Activated CD8-positive, alpha-beta T cell treated with anti-CD3 and anti-CD28 coated beads for 36 hours (primary cell): Measurements from ENCODE around the gene ZNF670. TPM values are rescaled to one million over a fixed set of nuclear protein-coding genes. Genes with fewer than 3 reads are reported as not detected.
A peak's percentile ranks its signal among the peaks of the same experiment; 100 is the strongest.

ENCODE experiments used
- ATAC-seq: fragments of 200-7000 bp; cut with Tn5 transposase; one replicate; pipeline ENCODE4 v1.10.0; 2021; ENCODE audit warnings: mild to moderate bottlenecking, moderate library complexity
- CTCF ChIA-PET: fragments of 350-600 bp; sonication (Branson Sonifier 250); formaldehyde crosslinking; loops from one replicate; lab custom pipeline; 2021; ENCODE audit warnings: antibody characterized with exemption; lab: Charles Lee
- POLR2A ChIA-PET: fragments of 350-600 bp; sonication (Branson Sonifier 250); formaldehyde crosslinking; loops from one replicate; lab custom pipeline; 2021; ENCODE audit warnings: antibody characterized with exemption; lab: Charles Lee
- DNase-seq: peaks from one replicate; pipeline ENCODE4 v3.0.0-alpha.2; 2020
- H3K27ac Mint-ChIP-seq: one replicate; pipeline ENCODE4 v1.8.0; 2021; ENCODE audit warnings: mild to moderate bottlenecking, mixed read lengths
- H3K27me3 Mint-ChIP-seq: one replicate; pipeline ENCODE4 v1.8.0; 2021; ENCODE audit warnings: mixed read lengths
- H3K36me3 Mint-ChIP-seq: one replicate; pipeline ENCODE4 v1.8.0; 2021; ENCODE audit warnings: low read depth, mixed read lengths
- H3K4me1 Mint-ChIP-seq: one replicate; pipeline ENCODE4 v1.8.0; 2021; ENCODE audit warnings: low read depth, mixed read lengths
- H3K4me3 Mint-ChIP-seq: one replicate; pipeline ENCODE4 v1.8.0; 2021; ENCODE audit warnings: mild to moderate bottlenecking, moderate library complexity, mixed read lengths
- H3K9me3 Mint-ChIP-seq: one replicate; pipeline ENCODE4 v1.8.0; 2021; ENCODE audit warnings: mixed read lengths
- CTCF ChIP-seq: fragments of 200-600 bp; IDR thresholded peaks from one replicate; pipeline ENCODE4 v1.8.0; 2022; ENCODE audit warnings: antibody characterized with exemption, mild to moderate bottlenecking
- intact Hi-C: fragments of 100-400 bp; cut with micrococcal nuclease; formaldehyde crosslinking; loops from one replicate; pipeline ENCODE4 v1.10.0; 2022
- total RNA-seq, 2 experiments: library from RNA; stranded (reverse); gene quantifications; one replicate each; pipeline ENCODE4 v1.2.3, GENCODE V29; 2021

Gene ZNF670
- total RNA-seq, 2 experiments from 2014 or later: 3.3 to 4.0 TPM

- CTCF ChIA-PET: no interaction called here
- Mint-ChIP-seq H3K9me3 (peaks cover 5% of the 10 kb centered on the region), H3K4me3 (no peak overlapping the region), H3K27me3 (peaks cover 5% of the 10 kb centered on the region), H3K36me3 (no peaks in the 10 kb centered on the region), H3K4me1 (no peaks in the 10 kb centered on the region), H3K27ac (no peak overlapping the region)
- no peak for ATAC-seq
- POLR2A ChIA-PET: no interaction called here
- DNase-seq: no peak
- TF ChIP-seq CTCF: no peak
- intact Hi-C loops: no loop called here
These were observed 10.4 kb upstream of the ZNF670 start for GRCh38 chr1:247088967-247089366.

GRCh38 chr1:247087256-247087655, 8.6 kb upstream of the ZNF670 start:
- POLR2A ChIA-PET: no interaction called here

GRCh38 chr1:247085310-247085709, 6.7 kb upstream of the ZNF670 start:
- POLR2A ChIA-PET: no interaction called here
- no peak for TF ChIP-seq CTCF
- peaks cover 9% of the 10 kb centered on the region for H3K27me3 Mint-ChIP-seq

More at GRCh38 chr1:247087256-247087655, 8.6 kb upstream of the ZNF670 start:
- CTCF ChIA-PET: no interaction called here
- DNase-seq: no peak
- H3K9me3 Mint-ChIP-seq: peaks cover 4% of the 10 kb centered on the region
- TF ChIP-seq CTCF: no peak
- intact Hi-C loops: no loop called here
- H3K36me3 Mint-ChIP-seq: no peaks in the 10 kb centered on the region
- no peak overlapping the region for H3K4me3 Mint-ChIP-seq
- ATAC-seq: no peak
- H3K27ac Mint-ChIP-seq: no peak overlapping the region
- peaks cover 7% of the 10 kb centered on the region for H3K27me3 Mint-ChIP-seq
- H3K4me1 Mint-ChIP-seq: no peaks in the 10 kb centered on the region

GRCh38 chr1:247084771-247085170, 6.2 kb upstream of the ZNF670 start:
- CTCF ChIA-PET: no interaction called here
- DNase-seq (no peak), ATAC-seq (no peak)
- Mint-ChIP-seq H3K4me1 (no peaks in the 10 kb centered on the region), H3K9me3 (peaks cover 4% of the 10 kb centered on the region), H3K4me3 (no peak overlapping the region), H3K36me3 (no peaks in the 10 kb centered on the region), H3K27ac (no peak overlapping the region), H3K27me3 (peaks cover 9% of the 10 kb centered on the region)
- POLR2A ChIA-PET: no interaction called here
- no peak for TF ChIP-seq CTCF
- intact Hi-C loops: no loop called here

More at GRCh38 chr1:247085310-247085709, 6.7 kb upstream of the ZNF670 start:
- Mint-ChIP-seq H3K4me1 (no peaks in the 10 kb centered on the region), H3K9me3 (peaks cover 4% of the 10 kb centered on the region), H3K27ac (no peak overlapping the region), H3K4me3 (no peak overlapping the region), H3K36me3 (no peaks in the 10 kb centered on the region)
- ATAC-seq (no peak), DNase-seq (no peak)
- intact Hi-C loops: no loop called here
- CTCF ChIA-PET: no interaction called here

GRCh38 chr1:247079141-247079874, 697 bp upstream of the ZNF670 start:
- CTCF ChIA-PET: interaction anchor here (0.6 to 1.5 kb wide), 4 partner anchors 12 to 311 kb away, joined by 3 read pairs; no protein-coding TSS in a partner anchor
- Mint-ChIP-seq H3K27me3 (peaks cover 5% of the 10 kb centered on the region), H3K4me3 (peak overlapping the region; percentile 84), H3K9me3 (peaks cover 11% of the 10 kb centered on the region), H3K4me1 (peaks cover 28% of the 10 kb centered on the region), H3K27ac (peak overlapping the region; percentile 90), H3K36me3 (peaks cover 23% of the 10 kb centered on the region)
- TF ChIP-seq CTCF: no peak
- intact Hi-C loops: no loop called here
- ATAC-seq (no peak), DNase-seq (peak; percentile 34)
- POLR2A ChIA-PET: interaction anchor here (0.6 to 1.2 kb wide), 5 partner anchors 24 to 213 kb away, joined by 3 to 4 read pairs (median 3); partner anchors contain the start of gene ZNF669
